GM21529 (cell line): ENCODE data around the gene EZR.
"Not testable (repeated sequence)": the region's sequence is repeated elsewhere in the genome, so short reads cannot be mapped to it uniquely, and the experiment has no call there.

ENCODE experiments used
- ATAC-seq: cut with Tn5 transposase; IDR thresholded peaks from one replicate; pipeline ENCODE4 v1.9.1; 2021; ENCODE audit not compliant: unreplicated experiment

The EZR gene

DNA sequence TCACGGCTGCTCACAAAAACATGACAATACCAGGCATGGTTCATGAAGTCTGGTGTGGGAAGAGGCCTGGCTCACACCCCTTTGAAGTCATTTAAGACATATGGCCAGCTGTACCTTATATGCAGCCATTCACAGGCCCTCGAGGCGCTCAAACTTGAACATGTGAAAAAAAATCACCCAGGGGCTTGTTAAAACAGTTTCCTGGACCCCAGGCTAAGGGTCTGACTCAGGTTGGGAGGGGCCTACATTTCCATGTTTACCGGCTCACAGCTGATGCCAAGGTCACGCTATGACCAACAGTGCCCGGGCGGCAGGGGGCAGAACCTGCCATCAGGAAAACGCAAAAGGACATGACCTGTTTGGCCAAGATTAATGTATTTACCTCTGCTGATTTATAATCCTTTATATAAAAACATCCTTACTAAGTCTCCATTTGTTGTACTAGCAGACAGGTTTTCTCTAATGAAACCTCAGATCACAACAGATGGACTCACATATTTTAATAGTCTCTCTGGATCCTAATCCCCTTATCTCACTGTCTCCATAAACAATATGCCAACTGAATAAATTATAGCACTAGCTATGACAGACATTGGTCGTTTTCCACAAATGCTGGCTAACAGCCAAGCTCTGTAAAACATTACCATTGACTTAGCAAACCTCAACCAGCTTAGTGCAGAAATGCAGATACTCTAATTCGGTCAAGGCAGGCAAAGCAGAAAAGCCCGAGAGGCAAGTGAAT, 19.9 kb downstream of the EZR start:
- no peak for ATAC-seq

DNA sequence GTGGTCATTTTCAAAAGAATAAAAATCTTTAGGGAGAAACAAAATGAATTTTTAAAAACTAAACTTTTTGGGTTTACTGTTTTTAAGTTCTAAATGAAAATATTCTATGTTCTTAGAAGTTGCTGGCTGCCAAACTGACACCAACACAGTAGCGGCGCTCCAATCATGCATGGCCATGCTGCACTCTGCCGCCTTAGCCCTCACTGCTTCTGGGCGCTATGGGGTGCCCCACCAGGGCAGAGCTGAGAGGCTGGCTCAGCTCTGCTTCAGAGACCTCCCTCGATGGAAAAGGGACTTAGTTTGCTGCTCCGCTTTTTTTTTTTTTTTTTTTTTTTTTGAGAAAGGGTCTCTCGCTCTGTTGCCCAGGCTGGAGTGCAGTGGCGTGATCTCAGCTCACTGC, 20.9 kb downstream of the EZR start:
- ATAC-seq = no peak

GRCh38 chr6:158797331-158798310, 21.5 kb downstream of the EZR start:
- no peak for ATAC-seq

DNA sequence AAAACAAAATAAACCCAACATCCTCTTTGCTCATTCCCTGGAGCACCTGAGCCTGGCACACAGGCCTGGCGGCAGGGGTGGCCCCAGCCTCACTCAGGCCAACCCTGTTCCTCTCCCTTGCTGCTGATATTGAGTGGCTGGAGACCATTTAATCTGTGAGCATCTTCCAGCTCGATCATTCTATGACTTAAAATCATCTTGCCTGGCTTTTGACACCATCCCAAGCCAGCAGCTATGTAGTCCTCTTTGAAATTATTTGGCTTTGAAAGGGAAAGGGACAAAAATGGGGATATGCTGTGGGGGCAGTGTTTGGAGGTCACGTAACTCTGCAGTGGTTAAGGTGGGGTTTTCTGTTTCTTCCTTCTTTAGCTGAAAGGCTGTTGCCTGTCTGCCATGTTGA, 22.8 kb downstream of the EZR start:
- ATAC-seq = no peak

GRCh38 chr6:158795516-158795915, 23.7 kb downstream of the EZR start:
- no peak for ATAC-seq

- peak; percentile 67 for ATAC-seq
Observed at GRCh38 chr6:158793432-158793831, 25.7 kb downstream of the EZR start.

DNA sequence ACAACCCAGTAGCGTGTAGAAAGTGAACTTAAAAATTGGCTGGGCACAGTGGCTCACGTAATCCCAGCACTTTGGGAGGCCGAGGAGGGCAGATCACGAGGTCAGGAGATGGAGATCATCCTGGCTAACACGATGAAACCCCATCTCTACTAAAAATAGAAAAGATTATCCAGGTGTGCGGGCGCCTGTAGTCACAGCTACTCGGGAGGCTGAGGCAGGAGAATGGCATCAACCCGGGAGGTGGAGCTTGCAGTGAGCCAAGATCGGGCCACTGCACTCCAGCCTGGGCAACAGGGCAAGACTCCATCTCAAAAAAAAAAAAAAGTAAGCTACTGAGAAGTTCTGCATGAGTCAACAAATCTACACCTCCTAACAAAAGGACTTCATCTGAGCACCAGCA, 26.7 kb downstream of the EZR start:
- ATAC-seq = not testable (repeated sequence)

- no peak for ATAC-seq
Observed at GRCh38 chr6:158791274-158791855, 27.8 kb downstream of the EZR start.

GRCh38 chr6:158789115-158789917, 29.9 kb downstream of the EZR start:
- ATAC-seq = no peak

DNA sequence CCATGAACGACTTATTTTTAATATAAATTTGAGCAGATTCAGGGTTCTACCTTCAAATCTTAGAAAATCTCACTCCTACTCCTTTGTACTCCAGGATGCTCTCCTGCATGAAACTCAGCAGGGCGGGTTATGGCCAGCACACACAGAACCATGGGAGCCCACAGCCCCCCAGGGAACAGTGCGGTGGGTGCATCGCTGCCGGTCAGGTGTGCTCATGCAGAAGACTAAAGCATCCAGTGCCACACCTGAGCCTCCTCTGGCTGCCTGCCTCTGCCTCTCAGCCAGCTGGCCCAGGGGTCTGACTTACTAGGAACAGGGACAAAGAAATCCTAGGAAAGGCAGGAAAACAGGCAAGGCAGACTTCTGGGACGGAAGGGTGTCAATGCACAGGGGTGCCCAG, 31.8 kb downstream of the EZR start:
- no peak for ATAC-seq

GRCh38 chr6:158786645-158787304, 32.4 kb downstream of the EZR start:
- ATAC-seq = no peak

DNA sequence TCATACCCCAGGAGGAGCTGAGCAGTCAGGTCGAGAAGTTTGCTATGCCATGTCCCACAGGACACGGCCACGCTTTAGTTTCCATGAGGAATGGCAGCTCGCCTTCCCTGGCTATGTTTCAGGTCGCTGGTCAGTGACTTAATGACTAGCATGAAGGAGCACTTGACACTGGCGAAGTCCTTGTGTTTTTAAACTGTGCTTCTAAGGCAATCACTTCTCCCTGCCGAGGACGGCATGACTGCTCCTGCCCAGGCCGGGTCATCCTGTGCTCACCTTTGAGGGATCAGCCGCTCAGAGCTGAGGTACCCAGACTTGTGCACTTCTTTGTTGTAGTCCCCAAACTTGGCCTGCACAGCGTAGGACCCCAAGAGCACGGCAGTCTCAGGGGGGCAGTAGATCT, 34.1 kb downstream of the EZR start:
- ATAC-seq = no peak

DNA sequence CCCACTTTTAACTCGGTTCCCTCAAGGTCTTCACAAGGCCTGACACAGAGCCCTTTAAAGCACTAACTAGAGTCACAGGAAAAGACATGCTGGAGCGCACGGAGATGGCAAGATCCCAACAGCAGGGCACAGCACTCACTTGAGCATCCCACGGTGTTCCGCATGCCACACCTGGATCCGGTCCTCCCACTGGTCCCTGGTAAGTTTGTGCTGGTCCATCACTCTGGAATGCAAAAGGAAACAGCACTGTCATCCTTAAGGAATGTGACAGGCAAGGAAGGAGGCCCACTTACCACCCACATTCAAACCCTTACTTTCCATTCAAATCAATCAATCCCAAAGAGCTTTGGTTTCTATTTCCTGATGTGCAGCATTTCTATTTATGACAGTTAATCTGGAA, 34.7 kb downstream of the EZR start:
- ATAC-seq = no peak

- no peak for ATAC-seq
Observed at GRCh38 chr6:158783851-158784250, 35.3 kb downstream of the EZR start.

- no peak for ATAC-seq
Observed at GRCh38 chr6:158783167-158783450, 36.1 kb downstream of the EZR start.

GRCh38 chr6:158782432-158783166, 36.6 kb downstream of the EZR start:
- no peak for ATAC-seq

DNA sequence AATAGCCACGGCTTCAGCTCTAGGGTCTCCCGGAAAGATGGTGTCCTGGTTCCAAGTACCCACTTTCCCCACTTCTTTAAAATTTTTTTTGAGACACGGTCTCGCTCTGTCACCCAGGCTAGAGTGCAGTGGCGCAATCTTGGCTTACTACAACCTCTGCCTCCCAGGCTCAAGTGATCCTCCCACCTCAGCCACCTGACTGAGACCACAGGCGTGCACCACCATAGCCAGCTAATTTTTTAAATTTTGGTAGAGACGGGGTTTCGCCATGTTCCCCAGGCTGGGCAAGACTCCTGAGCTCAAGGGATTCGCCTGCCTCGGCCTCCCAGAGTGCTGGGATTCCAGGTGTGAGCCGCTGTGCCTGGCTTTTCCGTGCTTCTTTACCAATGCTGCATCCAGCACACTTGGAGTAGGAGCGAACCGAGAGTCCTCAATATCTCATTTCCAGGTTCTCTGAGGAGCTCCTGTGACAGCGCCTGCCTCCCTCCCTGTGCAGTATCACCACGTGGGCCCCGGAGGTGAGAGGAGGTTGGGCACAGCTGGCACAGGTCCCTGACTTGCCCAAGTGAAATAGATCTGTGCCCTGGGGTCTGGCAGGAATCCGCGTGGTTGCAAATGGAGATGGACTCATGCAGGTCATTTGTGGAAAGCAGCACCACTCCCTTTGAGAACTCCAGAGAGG, 37.3 kb downstream of the EZR start:
- ATAC-seq = no peak

DNA sequence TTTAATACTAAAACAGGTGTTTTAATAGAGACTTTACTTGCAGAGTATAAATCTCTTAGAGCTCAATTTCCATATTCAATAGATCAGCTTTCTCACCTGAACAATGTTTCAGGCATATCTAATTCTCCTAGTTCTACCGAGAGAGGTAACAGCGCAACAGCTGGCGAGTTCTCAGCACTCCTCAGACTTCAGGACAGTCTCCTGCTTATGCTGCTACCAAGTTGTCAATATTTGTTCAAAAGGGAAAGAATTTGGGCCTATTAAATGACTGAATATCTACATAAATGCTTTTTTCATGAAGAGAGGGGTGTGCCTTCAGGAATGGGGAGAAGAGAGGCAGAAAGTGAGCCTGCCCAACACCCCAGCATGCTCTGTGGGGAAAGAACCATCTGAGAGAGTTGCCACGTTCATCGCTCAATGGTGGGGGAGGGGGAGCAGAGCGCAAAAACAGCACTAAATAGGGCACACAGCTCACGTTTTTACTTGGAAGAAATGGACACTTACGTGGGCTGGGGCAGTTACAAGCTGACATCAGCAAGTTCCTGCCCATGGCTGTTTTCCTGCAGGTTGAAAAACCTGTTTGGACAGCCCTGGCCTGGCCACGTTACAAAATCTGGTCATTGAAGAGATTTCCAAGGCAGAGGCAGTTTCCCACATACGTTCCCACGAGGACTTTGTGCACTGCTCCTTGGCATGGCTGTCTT, 38.0 kb downstream of the EZR start:
- ATAC-seq = no peak
